GM12801 (cell line): ENCODE results near the gene IFT57.

ENCODE experiments used
- TF ChIP-seq, protein P1 (sequence below): IDR thresholded peaks from one replicate; pipeline ENCODE4 v1.5.1; 2011; ENCODE audit warnings: control low read depth; ENCODE audit not compliant: insufficient read length; ENCODE audit errors: extremely low read depth

IFT57 gene

DNA sequence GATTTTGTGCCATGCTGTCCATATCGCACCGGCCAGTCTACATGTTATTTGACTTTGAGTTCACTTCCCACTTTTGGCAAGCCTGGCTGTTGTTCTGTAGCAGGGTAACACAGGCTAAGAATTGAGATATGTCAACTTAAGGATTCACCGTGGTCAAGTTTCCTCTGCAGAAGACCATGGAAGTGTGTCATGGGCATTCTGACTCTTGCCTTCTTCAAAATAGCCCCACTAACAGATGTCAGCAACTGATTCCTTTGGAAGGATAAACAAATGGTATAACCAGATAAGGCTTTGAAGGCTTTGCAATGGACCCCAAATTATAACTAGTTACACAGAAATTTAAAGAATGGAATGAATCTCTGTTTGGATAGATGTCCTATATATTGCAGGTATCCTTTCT, 111.3 kb downstream of the IFT57 start:
- TF ChIP-seq, protein P1, sequence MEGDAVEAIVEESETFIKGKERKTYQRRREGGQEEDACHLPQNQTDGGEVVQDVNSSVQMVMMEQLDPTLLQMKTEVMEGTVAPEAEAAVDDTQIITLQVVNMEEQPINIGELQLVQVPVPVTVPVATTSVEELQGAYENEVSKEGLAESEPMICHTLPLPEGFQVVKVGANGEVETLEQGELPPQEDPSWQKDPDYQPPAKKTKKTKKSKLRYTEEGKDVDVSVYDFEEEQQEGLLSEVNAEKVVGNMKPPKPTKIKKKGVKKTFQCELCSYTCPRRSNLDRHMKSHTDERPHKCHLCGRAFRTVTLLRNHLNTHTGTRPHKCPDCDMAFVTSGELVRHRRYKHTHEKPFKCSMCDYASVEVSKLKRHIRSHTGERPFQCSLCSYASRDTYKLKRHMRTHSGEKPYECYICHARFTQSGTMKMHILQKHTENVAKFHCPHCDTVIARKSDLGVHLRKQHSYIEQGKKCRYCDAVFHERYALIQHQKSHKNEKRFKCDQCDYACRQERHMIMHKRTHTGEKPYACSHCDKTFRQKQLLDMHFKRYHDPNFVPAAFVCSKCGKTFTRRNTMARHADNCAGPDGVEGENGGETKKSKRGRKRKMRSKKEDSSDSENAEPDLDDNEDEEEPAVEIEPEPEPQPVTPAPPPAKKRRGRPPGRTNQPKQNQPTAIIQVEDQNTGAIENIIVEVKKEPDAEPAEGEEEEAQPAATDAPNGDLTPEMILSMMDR, result no peak
